Lower leg skin (tissue), 3 donors: Measurements from ENCODE around the gene NFIB.

Experiments
- CTCF ChIP-seq, 3 donors: fragments of 450-650 bp; IDR thresholded peaks; one replicate each; pipeline ENCODE4 v1.5.1; 2016; ENCODE audit warnings: antibody characterized with exemption in 3 of 3, mild to moderate bottlenecking in 3 of 3, moderate library complexity in 2 of 3
- POLR2A ChIP-seq, 2 donors: fragments of 450-650 bp; IDR thresholded peaks; one replicate each; pipeline ENCODE4 v1.6.1; 2016 to 2017; ENCODE audit warnings: antibody characterized with exemption in 2 of 2, mild to moderate bottlenecking in 1 of 2, moderate library complexity in 1 of 2

DNA sequence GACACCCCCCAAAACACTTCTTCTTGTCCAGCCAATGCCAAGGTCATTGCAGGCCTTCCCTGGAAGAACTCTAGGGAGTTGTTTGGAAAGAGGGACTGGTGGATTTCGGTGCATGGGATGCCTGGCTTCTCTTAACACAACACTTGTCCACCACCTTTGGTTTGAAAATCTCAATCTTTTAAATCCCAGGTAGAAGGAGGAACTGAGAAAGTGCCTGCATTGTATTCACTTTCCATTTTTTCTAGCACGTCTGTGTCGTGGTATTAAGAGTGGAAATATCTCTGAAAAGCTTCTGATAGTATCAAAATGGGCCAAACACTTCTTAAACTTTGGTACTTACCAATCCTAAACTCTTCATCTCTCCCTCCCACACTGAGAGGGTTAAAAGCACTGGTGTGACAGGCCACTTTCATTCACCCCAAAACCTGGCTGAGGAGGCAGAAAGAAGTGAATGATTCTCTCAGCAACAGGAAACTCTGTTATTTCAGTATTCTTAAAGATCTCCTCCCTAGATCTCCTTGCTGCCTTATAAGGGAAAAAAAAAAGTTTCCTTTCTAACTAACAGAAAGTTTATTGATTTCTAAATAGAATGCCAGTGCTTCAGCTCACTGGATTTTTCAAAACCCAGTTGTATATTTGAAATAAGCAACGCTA, 3.9 kb upstream of the NFIB start:
- TF ChIP-seq CTCF (IDR thresholded peaks at IDR 0.05) (no peak), POLR2A (IDR thresholded peaks at IDR 0.05) (no peak)
